CD4-positive, alpha-beta T cell treated with Interferon gamma for 1 hour (primary cell): ENCODE measurements around the gene HTRA3.
A peak's percentile ranks its signal among the peaks of the same experiment; 100 is the strongest.

Experiments used
- DNase-seq: peaks from one replicate; pipeline ENCODE4 v3.0.0-alpha.2; 2020

Gene HTRA3

GRCh38 chr4:8269535-8270417, at the start of gene HTRA3:
TSS of gene HTRA3 (plus strand) at chr4:8269754. CDS start at chr4:8269969, 215 bp downstream.
- no peak for DNase-seq

- no peak for DNase-seq
Measured at GRCh38 chr4:8220661-8221450, 48.7 kb upstream of the HTRA3 start.

GRCh38 chr4:8221476-8221875, 48.1 kb upstream of the HTRA3 start:
- no peak for DNase-seq

GRCh38 chr4:8221985-8222384, 47.6 kb upstream of the HTRA3 start:
- DNase-seq: no peak

- no peak for DNase-seq
Measured at GRCh38 chr4:8222609-8223388, 46.8 kb upstream of the HTRA3 start.

- no peak for DNase-seq
Measured at GRCh38 chr4:8224267-8224974, 45.1 kb upstream of the HTRA3 start.

GRCh38 chr4:8224975-8225625, 44.5 kb upstream of the HTRA3 start:
- no peak for DNase-seq

- no peak for DNase-seq
Measured at GRCh38 chr4:8225706-8226443, 43.7 kb upstream of the HTRA3 start.

GRCh38 chr4:8227201-8227770, 42.3 kb upstream of the HTRA3 start:
- no peak for DNase-seq

- no peak for DNase-seq
Measured at GRCh38 chr4:8227771-8228318, 41.7 kb upstream of the HTRA3 start.

GRCh38 chr4:8228319-8229250, 41.0 kb upstream of the HTRA3 start:
- DNase-seq: peak; percentile 70

GRCh38 chr4:8229331-8229975, 40.1 kb upstream of the HTRA3 start:
- DNase-seq: no peak

- no peak for DNase-seq
Measured at GRCh38 chr4:8230033-8230432, 39.5 kb upstream of the HTRA3 start.

GRCh38 chr4:8230891-8231290, 38.7 kb upstream of the HTRA3 start:
- DNase-seq: no peak

GRCh38 chr4:8231551-8232049, 38.0 kb upstream of the HTRA3 start:
- no peak for DNase-seq

GRCh38 chr4:8232748-8233147, 36.8 kb upstream of the HTRA3 start:
- DNase-seq: no peak

GRCh38 chr4:8233672-8234484, 35.7 kb upstream of the HTRA3 start:
- DNase-seq: no peak

- no peak for DNase-seq
Measured at GRCh38 chr4:8234715-8235114, 34.8 kb upstream of the HTRA3 start.
